BE2C (cell line): ENCODE results near the gene ACOX1.

Source experiments
- DNase-seq: peaks from one replicate; pipeline ENCODE4 v3.0.0-alpha.2; 2020
- H3K27me3 ChIP-seq: fragments of 250-450 bp; sonication (Bioruptor Pico); 2 replicates; pipeline ENCODE4 v1.5.1; 2020; ENCODE audit warnings: mild to moderate bottlenecking
- H3K36me3 ChIP-seq: fragments of 250-450 bp; sonication (Bioruptor Pico); 2 replicates; pipeline ENCODE4 v1.5.1; 2020; ENCODE audit warnings: mild to moderate bottlenecking
- H3K4me1 ChIP-seq: fragments of 250-450 bp; sonication (Bioruptor Pico); 2 replicates; pipeline ENCODE4 v1.5.1; 2020
- H3K4me3 ChIP-seq: 2 replicates; pipeline ENCODE4 v1.5.1; 2011; ENCODE audit warnings: low read depth, low read length
- H3K9me3 ChIP-seq: fragments of 250-450 bp; sonication (Bioruptor Pico); 2 replicates; pipeline ENCODE4 v1.5.1; 2020
- TF ChIP-seq, protein P1 (sequence below): IDR thresholded peaks from 2 replicates; pipeline ENCODE4 v1.5.1; 2012; ENCODE audit warnings: mild to moderate bottlenecking, low read depth, low read length

ACOX1 gene

DNA sequence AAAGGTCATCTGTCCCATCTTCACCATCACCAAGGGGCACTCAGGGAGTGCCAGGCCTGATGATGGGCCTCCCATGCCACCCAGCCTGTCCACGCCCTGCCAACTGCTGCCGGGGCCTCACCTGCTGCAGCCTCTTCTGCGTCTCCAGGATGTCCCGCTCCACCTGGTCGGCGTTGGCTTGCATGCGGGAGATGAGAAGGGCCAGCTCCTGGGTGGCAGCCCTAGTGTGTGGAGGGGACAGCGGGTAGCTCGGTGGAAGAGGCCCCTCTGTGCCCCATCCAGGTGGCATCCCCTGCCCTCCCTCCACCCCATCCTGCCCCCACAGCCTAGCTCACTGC lies 44.9 kb upstream of the ACOX1 start:
- H3K9me3 ChIP-seq, result no peaks in the 10 kb centered on the region
- TF ChIP-seq, protein P1, sequence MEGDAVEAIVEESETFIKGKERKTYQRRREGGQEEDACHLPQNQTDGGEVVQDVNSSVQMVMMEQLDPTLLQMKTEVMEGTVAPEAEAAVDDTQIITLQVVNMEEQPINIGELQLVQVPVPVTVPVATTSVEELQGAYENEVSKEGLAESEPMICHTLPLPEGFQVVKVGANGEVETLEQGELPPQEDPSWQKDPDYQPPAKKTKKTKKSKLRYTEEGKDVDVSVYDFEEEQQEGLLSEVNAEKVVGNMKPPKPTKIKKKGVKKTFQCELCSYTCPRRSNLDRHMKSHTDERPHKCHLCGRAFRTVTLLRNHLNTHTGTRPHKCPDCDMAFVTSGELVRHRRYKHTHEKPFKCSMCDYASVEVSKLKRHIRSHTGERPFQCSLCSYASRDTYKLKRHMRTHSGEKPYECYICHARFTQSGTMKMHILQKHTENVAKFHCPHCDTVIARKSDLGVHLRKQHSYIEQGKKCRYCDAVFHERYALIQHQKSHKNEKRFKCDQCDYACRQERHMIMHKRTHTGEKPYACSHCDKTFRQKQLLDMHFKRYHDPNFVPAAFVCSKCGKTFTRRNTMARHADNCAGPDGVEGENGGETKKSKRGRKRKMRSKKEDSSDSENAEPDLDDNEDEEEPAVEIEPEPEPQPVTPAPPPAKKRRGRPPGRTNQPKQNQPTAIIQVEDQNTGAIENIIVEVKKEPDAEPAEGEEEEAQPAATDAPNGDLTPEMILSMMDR, result no peak
- no peaks in the 10 kb centered on the region for H3K36me3 ChIP-seq
- H3K4me1 ChIP-seq, result no peaks in the 10 kb centered on the region
- no peak for DNase-seq
- no peaks in the 10 kb centered on the region for H3K27me3 ChIP-seq
- no peak overlapping the region for H3K4me3 ChIP-seq

DNA sequence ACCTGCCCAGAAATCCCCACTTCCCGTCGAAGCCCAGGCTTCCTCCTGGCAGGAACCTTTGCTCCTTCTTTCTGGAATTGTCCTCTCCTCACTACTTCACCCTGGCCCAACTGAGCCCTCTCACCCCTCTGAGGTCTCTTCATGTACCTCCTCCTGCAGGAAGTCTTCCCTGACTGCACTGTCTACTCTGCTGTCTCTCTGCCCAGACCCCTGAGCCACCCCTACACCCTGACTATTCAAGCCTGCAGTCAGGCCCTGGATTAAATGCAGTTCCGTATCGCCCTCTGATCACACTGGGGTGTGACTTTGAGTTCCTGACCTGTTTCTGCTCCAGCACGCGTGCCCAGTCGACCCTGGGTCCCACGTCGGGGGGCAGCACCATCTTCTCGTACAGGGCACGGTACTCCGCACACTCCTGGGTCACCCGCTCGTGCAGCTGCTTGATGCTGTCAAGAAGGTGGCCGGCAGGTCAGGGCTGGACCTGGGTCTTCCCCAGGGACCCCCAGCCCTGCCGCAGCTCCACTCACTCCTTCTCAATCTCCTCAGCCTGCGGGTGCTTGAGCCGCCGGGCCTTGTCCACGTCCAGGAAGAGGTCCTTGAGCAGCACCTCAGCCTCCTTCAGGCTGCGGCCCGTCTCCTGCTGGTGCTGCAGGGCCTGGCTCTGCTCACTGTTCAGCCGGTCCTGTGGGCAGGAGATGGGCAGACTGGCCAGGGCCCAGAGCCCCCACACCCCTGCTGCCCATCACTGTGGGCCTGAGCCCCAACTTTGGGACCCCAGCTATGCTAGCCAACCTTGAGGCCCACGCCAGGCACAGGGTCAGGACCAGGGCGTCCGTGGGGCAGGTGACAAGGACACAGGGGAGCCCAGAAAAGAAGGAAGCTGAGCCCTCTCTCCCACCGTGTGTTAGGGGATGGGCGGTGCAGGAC lies 44.3 kb upstream of the ACOX1 start:
- peaks cover 2% of the 10 kb centered on the region; the same call in 1 of the 2 replicates for H3K4me1 ChIP-seq
- TF ChIP-seq, protein P1, result no peak

DNA sequence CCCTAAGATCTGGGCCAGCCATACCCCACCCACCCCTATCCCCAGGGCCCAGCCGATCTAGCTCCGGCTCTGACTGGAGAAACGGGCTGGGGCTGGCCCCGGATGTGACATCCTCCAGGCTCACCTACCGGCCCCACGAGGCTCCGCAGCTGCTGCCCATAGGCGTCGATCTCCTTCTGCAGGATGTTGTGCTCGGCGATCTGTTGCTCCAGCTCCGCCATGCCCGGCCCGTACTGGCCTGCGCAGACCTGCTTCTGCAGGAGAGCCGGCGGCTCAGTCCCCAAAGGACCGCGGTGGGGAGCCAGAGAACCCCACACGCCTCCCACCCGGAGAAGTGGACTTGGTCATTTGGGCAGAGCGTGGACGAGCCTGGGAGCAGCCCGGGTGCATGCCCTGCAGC lies 43.3 kb upstream of the ACOX1 start:
- DNase-seq, result no peak
- TF ChIP-seq, protein P1, result no peak
- Histone ChIP-seq H3K27me3 (no peaks in the 10 kb centered on the region), H3K4me3 (no peak overlapping the region), H3K4me1 (peaks cover 3% of the 10 kb centered on the region; the same call in 1 of the 2 replicates), H3K9me3 (no peaks in the 10 kb centered on the region), H3K36me3 (no peaks in the 10 kb centered on the region)

More for the DNA sequence above, 44.3 kb upstream of the ACOX1 start:
- no peaks in the 10 kb centered on the region for H3K9me3 ChIP-seq
- no peak overlapping the region for H3K4me3 ChIP-seq
- no peaks in the 10 kb centered on the region for H3K27me3 ChIP-seq
- DNase-seq, result no peak
- no peaks in the 10 kb centered on the region for H3K36me3 ChIP-seq

DNA sequence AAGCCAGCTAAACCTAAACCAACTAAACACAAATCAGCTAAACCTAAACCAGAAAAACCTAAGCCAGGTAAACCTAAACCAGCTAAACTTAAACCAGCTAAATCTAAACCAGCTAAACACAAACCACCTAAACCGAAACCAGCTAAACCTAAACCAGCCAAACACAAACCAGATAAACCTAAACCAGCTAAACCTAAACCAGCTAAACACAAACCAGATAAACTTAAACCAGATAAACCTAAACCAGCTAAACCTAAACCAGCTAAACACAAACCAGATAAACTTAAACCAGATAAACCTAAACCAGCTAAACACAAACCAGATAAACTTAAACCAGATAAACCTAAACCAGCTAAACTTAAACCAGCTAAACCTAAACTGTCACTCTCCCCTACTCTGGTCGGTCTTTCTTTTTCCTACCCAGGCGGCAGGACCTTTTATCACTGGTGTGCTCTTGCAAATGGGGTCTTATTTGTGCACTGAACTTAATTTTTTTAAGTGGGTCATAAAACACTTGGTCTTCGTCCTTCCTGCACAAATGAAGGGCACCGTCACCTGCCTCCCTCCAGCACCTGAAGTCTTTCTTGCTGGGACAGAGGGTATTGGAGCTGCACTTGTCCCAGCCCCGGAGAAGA lies 41.0 kb upstream of the ACOX1 start:
- Histone ChIP-seq H3K4me1 (peaks cover 3% of the 10 kb centered on the region; the same call in 1 of the 2 replicates), H3K27me3 (no peaks in the 10 kb centered on the region), H3K9me3 (no peaks in the 10 kb centered on the region), H3K4me3 (no peak overlapping the region), H3K36me3 (no peaks in the 10 kb centered on the region)
- TF ChIP-seq, protein P1, result no peak
- DNase-seq, result no peak

DNA sequence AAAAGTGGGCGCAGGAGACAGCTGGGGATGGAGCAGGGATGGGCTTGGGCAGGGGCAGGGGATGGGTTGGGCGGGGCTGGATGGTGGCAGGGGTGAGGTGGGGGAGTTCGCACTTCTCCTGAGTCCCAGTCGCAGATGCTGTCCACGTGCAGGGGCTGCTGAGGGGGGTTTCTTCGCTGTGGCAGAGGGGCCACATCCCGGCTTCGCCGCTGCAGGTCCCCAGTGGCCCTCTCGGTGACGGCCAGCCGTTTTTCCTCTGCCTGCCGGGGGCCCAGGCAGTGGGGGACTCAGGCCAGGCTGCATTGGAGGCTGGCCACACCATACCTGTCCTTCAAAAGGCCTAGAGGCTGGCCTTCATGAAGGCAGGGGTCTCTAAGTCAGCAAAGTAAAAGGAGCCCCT lies 39.8 kb upstream of the ACOX1 start:
- DNase-seq, result no peak
- no peak overlapping the region for H3K4me3 ChIP-seq
- no peaks in the 10 kb centered on the region for H3K27me3 ChIP-seq
- TF ChIP-seq, protein P1, result no peak
- H3K4me1 ChIP-seq, result peaks cover 3% of the 10 kb centered on the region; the same call in 1 of the 2 replicates
- H3K36me3 ChIP-seq, result no peaks in the 10 kb centered on the region
- H3K9me3 ChIP-seq, result no peaks in the 10 kb centered on the region

DNA sequence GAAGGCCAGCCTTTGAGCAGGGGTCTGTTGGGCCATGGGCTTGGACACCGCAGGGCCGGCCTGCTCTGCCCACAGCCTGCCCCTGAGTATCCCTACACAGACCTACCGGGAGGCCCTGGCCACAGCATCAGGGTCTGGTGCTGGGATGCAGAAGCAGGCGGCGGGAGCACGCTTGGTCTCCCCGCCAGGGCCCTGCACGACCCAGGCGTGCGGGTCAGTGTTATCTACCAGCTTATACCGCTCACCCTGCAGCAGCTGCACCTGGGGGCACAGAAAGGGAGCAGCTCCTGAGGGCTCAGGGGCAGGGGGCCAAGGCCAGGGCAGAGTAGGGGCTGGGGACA lies 39.3 kb upstream of the ACOX1 start:
- H3K27me3 ChIP-seq, result no peaks in the 10 kb centered on the region
- H3K4me3 ChIP-seq, result no peak overlapping the region
- H3K36me3 ChIP-seq, result no peaks in the 10 kb centered on the region
- TF ChIP-seq, protein P1, result no peak
- H3K4me1 ChIP-seq, result peaks cover 3% of the 10 kb centered on the region; the same call in 1 of the 2 replicates
- H3K9me3 ChIP-seq, result no peaks in the 10 kb centered on the region
- DNase-seq, result no peak
